GM12865 (cell line): ENCODE results near the gene CA9.

Experiments used
- DNase-seq: peaks from one replicate; pipeline ENCODE4 v3.0.0; 2010; ENCODE audit warnings: low read depth
- H3K4me3 ChIP-seq: 2 replicates; pipeline ENCODE4 v1.5.1; 2011; ENCODE audit warnings: mild to moderate bottlenecking, low read depth, low read length, control low read depth
- CTCF ChIP-seq: IDR thresholded peaks from 2 replicates; pipeline ENCODE4 v1.5.1; 2011; ENCODE audit warnings: low read length, control low read depth, low read depth, inconsistent platforms; ENCODE audit not compliant: insufficient read depth; ENCODE audit errors: missing control alignments

CA9 gene

GRCh38 chr9:35705836-35706430 lies 32.2 kb downstream of the CA9 start:
- TF ChIP-seq CTCF, result no peak
- no peak for DNase-seq
- no peak overlapping the region for H3K4me3 ChIP-seq

- DNase-seq, result no peak
- H3K4me3 ChIP-seq, result no peak overlapping the region
- TF ChIP-seq CTCF, result no peak
Observed at GRCh38 chr9:35706951-35707350, 33.2 kb downstream of the CA9 start.

GRCh38 chr9:35708146-35708545 lies 34.4 kb downstream of the CA9 start:
- no peak for TF ChIP-seq CTCF
- no peak overlapping the region for H3K4me3 ChIP-seq
- no peak for DNase-seq

GRCh38 chr9:35710818-35711500 lies 37.2 kb downstream of the CA9 start:
- H3K4me3 ChIP-seq, result no peak overlapping the region
- no peak for DNase-seq
- TF ChIP-seq CTCF, result no peak

GRCh38 chr9:35711501-35712428 lies 38.0 kb downstream of the CA9 start:
- no peak for TF ChIP-seq CTCF
- no peak overlapping the region for H3K4me3 ChIP-seq
- peak; percentile 46 for DNase-seq

GRCh38 chr9:35712762-35713400 lies 39.2 kb downstream of the CA9 start:
- no peak for DNase-seq
- no peak for TF ChIP-seq CTCF
- no peak overlapping the region for H3K4me3 ChIP-seq
